ENCODE results near the gene TPBG. TPM values are rescaled to one million over a fixed set of nuclear protein-coding genes. Genes with fewer than 3 reads are reported as not detected.

The TPBG gene
- total and polyA plus RNA-seq, 2 donors from 2014 or later = 5.8 to 30.8 TPM

- FAIRE-seq = no peak
- Histone ChIP-seq H3K27me3 (ENCODE audit: control insufficient read depth, insufficient read depth, low read length) (no peaks in the 10 kb centered on the region), H3K27ac (ENCODE audit: low read depth in 2 of 2, low read length in 2 of 2) (no peak overlapping the region), H3K36me3 (ENCODE audit: control insufficient read depth in 2 of 3, insufficient read depth in 3 of 3, low read length in 3 of 3) (no peaks in the 10 kb centered on the region), H3K4me1 (ENCODE audit: control insufficient read depth in 2 of 3, insufficient read depth in 2 of 3, low read depth in 1 of 3, low read length in 3 of 3) (no peaks in the 10 kb centered on the region), H3K9me3 (ENCODE audit: control insufficient read depth in 2 of 3, insufficient read depth in 1 of 3, low read length in 3 of 3) (no peaks in the 10 kb centered on the region), H3K9ac (ENCODE audit: low read length in 3 of 3) (no peak overlapping the region), H3K4me3 (ENCODE audit: low read length in 3 of 3) (no peak overlapping the region)
- TF ChIP-seq CTCF (IDR thresholded peaks at IDR 0.05; ENCODE audit: borderline replicate concordance, extremely low read depth, insufficient read depth) = no peak
- intact Hi-C loops (cut with DNase I) = no loop called here
- DNase-seq = peak in 1 of 5 donors; percentile 27
Measured at GRCh38 chr6:82396964-82397751, 33.5 kb downstream of the TPBG start.

- DNase-seq (no peak), FAIRE-seq (no peak)
- Histone ChIP-seq H3K36me3 (ENCODE audit: control insufficient read depth in 2 of 3, insufficient read depth in 3 of 3, low read length in 3 of 3) (no peaks in the 10 kb centered on the region), H3K27me3 (ENCODE audit: control insufficient read depth, insufficient read depth, low read length) (no peaks in the 10 kb centered on the region), H3K4me3 (ENCODE audit: low read length in 3 of 3) (no peak overlapping the region), H3K9me3 (ENCODE audit: control insufficient read depth in 2 of 3, insufficient read depth in 1 of 3, low read length in 3 of 3) (no peaks in the 10 kb centered on the region), H3K9ac (ENCODE audit: low read length in 3 of 3) (no peak overlapping the region), H3K4me1 (ENCODE audit: control insufficient read depth in 2 of 3, insufficient read depth in 2 of 3, low read depth in 1 of 3, low read length in 3 of 3) (no peaks in the 10 kb centered on the region), H3K27ac (ENCODE audit: low read depth in 2 of 2, low read length in 2 of 2) (no peak overlapping the region)
- intact Hi-C loops (cut with DNase I) = no loop called here
- TF ChIP-seq CTCF (IDR thresholded peaks at IDR 0.05; ENCODE audit: borderline replicate concordance, extremely low read depth, insufficient read depth) = no peak
Measured at GRCh38 chr6:82397962-82398692, 34.5 kb downstream of the TPBG start.

GRCh38 chr6:82408952-82409431 is 45.4 kb downstream of the TPBG start:
- H3K4me1 ChIP-seq (ENCODE audit: control insufficient read depth in 2 of 3, insufficient read depth in 2 of 3, low read depth in 1 of 3, low read length in 3 of 3) = no peaks in the 10 kb centered on the region
- no peak overlapping the region for H3K9ac ChIP-seq (ENCODE audit: low read length in 3 of 3)
- H3K27ac ChIP-seq (ENCODE audit: low read depth in 2 of 2, low read length in 2 of 2) = no peak overlapping the region
- FAIRE-seq (no peak), DNase-seq (no peak)
- no peaks in the 10 kb centered on the region for H3K9me3 ChIP-seq (ENCODE audit: control insufficient read depth in 2 of 3, insufficient read depth in 1 of 3, low read length in 3 of 3)
- H3K36me3 ChIP-seq (ENCODE audit: control insufficient read depth in 2 of 3, insufficient read depth in 3 of 3, low read length in 3 of 3) = no peaks in the 10 kb centered on the region
- H3K4me3 ChIP-seq (ENCODE audit: low read length in 3 of 3) = no peak overlapping the region
- no peak for TF ChIP-seq CTCF (IDR thresholded peaks at IDR 0.05; ENCODE audit: borderline replicate concordance, extremely low read depth, insufficient read depth)
- H3K27me3 ChIP-seq (ENCODE audit: control insufficient read depth, insufficient read depth, low read length) = no peaks in the 10 kb centered on the region
- intact Hi-C loops (cut with DNase I) = no loop called here

Data from kidney (tissue), 14 donors.